ENCODE results near the gene GDF3. TPM values are rescaled to one million over a fixed set of nuclear protein-coding genes. Genes with fewer than 3 reads are reported as not detected.

The GDF3 gene
- total RNA-seq, 2 experiments from 2014 or later: not detected

DNA sequence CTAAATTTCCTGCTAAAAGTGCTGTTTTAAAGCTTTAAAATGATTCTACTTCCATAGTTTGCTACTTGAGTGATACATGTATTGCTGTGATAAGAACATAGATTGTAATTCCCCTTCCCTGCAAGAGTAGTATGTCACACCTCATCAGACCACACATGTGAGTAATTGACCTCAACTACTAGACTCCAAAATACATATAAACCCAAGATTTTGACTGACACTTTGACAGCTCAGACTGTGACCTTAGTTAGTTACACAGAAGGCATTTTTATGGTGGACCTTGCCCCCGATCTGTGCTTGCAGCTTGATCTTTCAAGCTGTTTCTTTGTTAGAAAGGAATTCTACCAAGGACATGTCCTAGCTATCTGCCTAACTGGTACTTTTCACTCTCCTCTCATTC is 48.5 kb downstream of the GDF3 start:
- H3K27ac Mint-ChIP-seq: no peak overlapping the region
- intact Hi-C loops (cut with DNase I, micrococcal nuclease): no loop called here

DNA sequence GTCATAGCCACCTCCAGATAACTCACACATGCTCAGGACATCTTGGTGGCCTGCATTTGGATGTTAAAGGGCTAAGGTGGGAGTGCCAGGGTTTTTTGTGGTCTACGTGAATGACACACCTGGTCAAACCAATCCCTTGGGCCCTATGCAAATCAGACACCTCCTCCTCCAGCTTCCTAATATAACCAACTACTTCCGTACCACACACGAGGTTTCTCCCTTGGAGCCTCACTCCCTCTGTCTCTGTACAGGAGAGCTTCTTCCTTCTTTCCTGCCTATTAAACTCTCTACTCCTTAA is 49.4 kb downstream of the GDF3 start:
- ATAC-seq (ENCODE audit: poor library complexity) (no peak), DNase-seq (no peak)
- POLR2A ChIA-PET: no interaction called here
- CTCF ChIA-PET: interaction anchor here (1.2 kb wide), 1 partner anchor 9 kb away, joined by 3 read pairs; no protein-coding TSS in a partner anchor
- Mint-ChIP-seq H3K4me1 (ENCODE audit: low read depth) (peaks cover 2% of the 10 kb centered on the region), H3K4me3 (no peak overlapping the region), H3K27ac (no peak overlapping the region), H3K9me3 (no peaks in the 10 kb centered on the region), H3K36me3 (ENCODE audit: low read depth) (no peaks in the 10 kb centered on the region), H3K27me3 (peaks cover 3% of the 10 kb centered on the region)
- H3K27me3 ChIP-seq (ENCODE audit: control insufficient read depth in 1 of 2, insufficient read depth in 2 of 2, low read length in 2 of 2): no peaks in the 10 kb centered on the region
- H3K27ac ChIP-seq (ENCODE audit: low read depth in 1 of 2, low read length in 2 of 2): no peak overlapping the region
- no peaks in the 10 kb centered on the region for H3K36me3 ChIP-seq (ENCODE audit: insufficient read depth, low read length)
- intact Hi-C loops (cut with DNase I, micrococcal nuclease): no loop called here
- TF ChIP-seq, protein P1, sequence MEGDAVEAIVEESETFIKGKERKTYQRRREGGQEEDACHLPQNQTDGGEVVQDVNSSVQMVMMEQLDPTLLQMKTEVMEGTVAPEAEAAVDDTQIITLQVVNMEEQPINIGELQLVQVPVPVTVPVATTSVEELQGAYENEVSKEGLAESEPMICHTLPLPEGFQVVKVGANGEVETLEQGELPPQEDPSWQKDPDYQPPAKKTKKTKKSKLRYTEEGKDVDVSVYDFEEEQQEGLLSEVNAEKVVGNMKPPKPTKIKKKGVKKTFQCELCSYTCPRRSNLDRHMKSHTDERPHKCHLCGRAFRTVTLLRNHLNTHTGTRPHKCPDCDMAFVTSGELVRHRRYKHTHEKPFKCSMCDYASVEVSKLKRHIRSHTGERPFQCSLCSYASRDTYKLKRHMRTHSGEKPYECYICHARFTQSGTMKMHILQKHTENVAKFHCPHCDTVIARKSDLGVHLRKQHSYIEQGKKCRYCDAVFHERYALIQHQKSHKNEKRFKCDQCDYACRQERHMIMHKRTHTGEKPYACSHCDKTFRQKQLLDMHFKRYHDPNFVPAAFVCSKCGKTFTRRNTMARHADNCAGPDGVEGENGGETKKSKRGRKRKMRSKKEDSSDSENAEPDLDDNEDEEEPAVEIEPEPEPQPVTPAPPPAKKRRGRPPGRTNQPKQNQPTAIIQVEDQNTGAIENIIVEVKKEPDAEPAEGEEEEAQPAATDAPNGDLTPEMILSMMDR (IDR thresholded peaks at IDR 0.05): no peak
- peaks cover 13% of the 10 kb centered on the region for H3K4me1 ChIP-seq (ENCODE audit: insufficient read depth, low read length)
- H3K9me3 ChIP-seq (ENCODE audit: control insufficient read depth in 1 of 2, insufficient read depth in 1 of 2, low read length in 2 of 2): no peaks in the 10 kb centered on the region
- no peak overlapping the region for H3K4me3 ChIP-seq (ENCODE audit: low read length)

More for the DNA sequence above, 48.5 kb downstream of the GDF3 start:
- DNase-seq (no peak), ATAC-seq (ENCODE audit: poor library complexity) (no peak)
- H3K4me1 Mint-ChIP-seq (ENCODE audit: low read depth): no peaks in the 10 kb centered on the region
- Histone ChIP-seq H3K27me3 (ENCODE audit: control insufficient read depth in 1 of 2, insufficient read depth in 2 of 2, low read length in 2 of 2) (no peaks in the 10 kb centered on the region), H3K36me3 (ENCODE audit: insufficient read depth, low read length) (no peaks in the 10 kb centered on the region), H3K9me3 (ENCODE audit: control insufficient read depth in 1 of 2, insufficient read depth in 1 of 2, low read length in 2 of 2) (no peaks in the 10 kb centered on the region), H3K4me3 (ENCODE audit: low read length) (no peak overlapping the region), H3K27ac (ENCODE audit: low read depth in 1 of 2, low read length in 2 of 2) (no peak overlapping the region), H3K4me1 (ENCODE audit: insufficient read depth, low read length) (peaks cover 5% of the 10 kb centered on the region)
- TF ChIP-seq, protein P1 (IDR thresholded peaks at IDR 0.05): no peak
- peaks cover 3% of the 10 kb centered on the region for H3K27me3 Mint-ChIP-seq
- H3K36me3 Mint-ChIP-seq (ENCODE audit: low read depth): no peaks in the 10 kb centered on the region
- no peak overlapping the region for H3K4me3 Mint-ChIP-seq
- CTCF ChIA-PET: interaction anchor here (1.2 kb wide), 1 partner anchor 10 kb away, joined by 3 read pairs; no protein-coding TSS in a partner anchor
- POLR2A ChIA-PET: no interaction called here
- no peaks in the 10 kb centered on the region for H3K9me3 Mint-ChIP-seq

DNA sequence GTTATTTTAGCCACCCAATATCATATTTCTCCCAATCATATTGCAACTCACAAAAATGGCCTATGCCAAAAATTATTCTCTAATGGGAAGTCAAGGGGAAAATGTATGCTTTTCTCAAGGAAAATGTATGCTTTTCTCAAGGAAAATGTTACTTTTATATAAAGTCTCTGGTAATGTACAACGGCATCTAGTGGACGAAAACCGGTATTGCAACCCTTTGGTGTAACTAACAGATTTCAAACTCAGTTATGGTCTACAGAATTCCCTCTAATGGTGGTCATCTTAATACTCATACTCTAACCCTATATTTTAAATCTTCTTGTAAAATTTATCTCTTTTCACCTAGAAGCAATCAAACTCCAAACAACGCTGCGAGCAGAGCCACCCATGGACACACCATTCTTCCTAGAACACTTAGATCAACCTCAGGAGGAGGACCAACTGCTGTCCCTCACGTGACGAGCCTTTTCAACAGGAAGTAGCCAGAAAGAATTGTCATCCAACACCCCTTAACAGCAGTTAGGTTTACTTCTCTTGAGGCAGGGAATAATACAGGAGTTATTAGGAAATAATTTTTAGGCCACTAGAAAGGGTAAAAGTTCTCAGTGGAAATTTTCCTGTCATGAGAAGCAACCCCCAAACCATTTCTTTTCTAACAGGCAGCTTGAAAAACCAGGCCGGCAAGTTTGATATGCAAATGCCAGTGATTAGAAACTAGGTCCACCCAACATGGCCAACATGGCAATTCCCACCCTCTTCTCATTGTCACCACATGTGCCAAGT is 50.0 kb downstream of the GDF3 start:
- Histone ChIP-seq H3K36me3 (ENCODE audit: insufficient read depth, low read length) (no peaks in the 10 kb centered on the region), H3K27ac (ENCODE audit: low read depth in 1 of 2, low read length in 2 of 2) (no peak overlapping the region), H3K4me1 (ENCODE audit: insufficient read depth, low read length) (peaks cover 18% of the 10 kb centered on the region), H3K4me3 (ENCODE audit: low read length) (no peak overlapping the region), H3K9me3 (ENCODE audit: control insufficient read depth in 1 of 2, insufficient read depth in 1 of 2, low read length in 2 of 2) (no peaks in the 10 kb centered on the region), H3K27me3 (ENCODE audit: control insufficient read depth in 1 of 2, insufficient read depth in 2 of 2, low read length in 2 of 2) (no peaks in the 10 kb centered on the region)
- Mint-ChIP-seq H3K27me3 (no peaks in the 10 kb centered on the region), H3K4me1 (ENCODE audit: low read depth) (peaks cover 7% of the 10 kb centered on the region), H3K9me3 (no peaks in the 10 kb centered on the region), H3K27ac (no peak overlapping the region), H3K4me3 (no peak overlapping the region), H3K36me3 (ENCODE audit: low read depth) (no peaks in the 10 kb centered on the region)
- intact Hi-C loops (cut with DNase I, micrococcal nuclease): no loop called here
- ATAC-seq (ENCODE audit: poor library complexity): no peak
- ChIA-PET CTCF (no interaction called here), POLR2A (no interaction called here)
- TF ChIP-seq, protein P1 (IDR thresholded peaks at IDR 0.05): peak; percentile 95
- DNase-seq: peak in 7 of 14 experiments; percentile 6 to 63 (median 40)

Data from CD4-positive, alpha-beta T cell (primary cell).